Measurements from ENCODE around the gene OR9Q2. TPM values are rescaled to one million over a fixed set of nuclear protein-coding genes. Genes with fewer than 3 reads are reported as not detected.
"Not testable (repeated sequence)": the region's sequence is repeated elsewhere in the genome, so short reads cannot be mapped to it uniquely, and the experiment has no call there.

Gene OR9Q2
- not detected for total RNA-seq

GRCh38 chr11:58188770-58189169 lies at the start of gene OR9Q2:
Gene OR9Q2 (plus strand): TSS chr11:58189070. CDS start chr11:58190491, 1,421 bp downstream.
- no peak for DNase-seq

GRCh38 chr11:58142761-58143160 lies 46.1 kb upstream of the OR9Q2 start:
- DNase-seq = no peak

GRCh38 chr11:58152781-58153180 lies 36.1 kb upstream of the OR9Q2 start:
- DNase-seq = no peak

- DNase-seq = no peak
Observed at GRCh38 chr11:58164389-58164788, 24.5 kb upstream of the OR9Q2 start.

- DNase-seq = no peak
Observed at GRCh38 chr11:58164990-58165389, 23.9 kb upstream of the OR9Q2 start.

- DNase-seq = no peak
Observed at GRCh38 chr11:58165504-58166106, 23.3 kb upstream of the OR9Q2 start.

- DNase-seq = no peak
Observed at GRCh38 chr11:58177409-58178054, 11.3 kb upstream of the OR9Q2 start.

GRCh38 chr11:58178444-58178843 lies 10.4 kb upstream of the OR9Q2 start:
- no peak for DNase-seq

GRCh38 chr11:58179648-58180047 lies 9.2 kb upstream of the OR9Q2 start:
- DNase-seq = no peak

GRCh38 chr11:58186938-58187337 lies 1.9 kb upstream of the OR9Q2 start:
- DNase-seq = no peak

GRCh38 chr11:58192229-58192628 lies 3.4 kb downstream of the OR9Q2 start:
- DNase-seq = no peak

GRCh38 chr11:58193391-58193790 lies 4.5 kb downstream of the OR9Q2 start:
- no peak for DNase-seq

GRCh38 chr11:58195939-58196338 lies 7.1 kb downstream of the OR9Q2 start:
- no peak for DNase-seq

GRCh38 chr11:58199271-58199670 lies 10.4 kb downstream of the OR9Q2 start:
- no peak for DNase-seq

- no peak for DNase-seq
Observed at GRCh38 chr11:58204042-58204441, 15.2 kb downstream of the OR9Q2 start, which contains the start of gene OR1S2. Gene OR1S2 (minus strand): TSS chr11:58204142. CDS start chr11:58204142, 0 bp downstream.

- not testable (repeated sequence) for DNase-seq
Observed at GRCh38 chr11:58212420-58212819, 23.6 kb downstream of the OR9Q2 start, which contains the start of gene OR1S1. Gene OR1S1 (plus strand): TSS chr11:58212720.

- no peak for DNase-seq
Observed at GRCh38 chr11:58216476-58216875, 27.6 kb downstream of the OR9Q2 start.

GRCh38 chr11:58222721-58223120 lies 33.9 kb downstream of the OR9Q2 start:
- DNase-seq = no peak

GRCh38 chr11:58227956-58228615 lies 39.2 kb downstream of the OR9Q2 start:
- DNase-seq = no peak
